Loucy (cell line): ENCODE results near the gene PDE4D.
"Not testable (repeated sequence)": the region's sequence is repeated elsewhere in the genome, so short reads cannot be mapped to it uniquely, and the experiment has no call there.

Source experiments
- H2AFZ ChIP-seq: fragments of 200-600 bp; sonication (generic); 2 replicates; pipeline ENCODE4 v1.6.0; 2016; ENCODE audit warnings: antibody characterized with exemption, mild to moderate bottlenecking, low read length, moderate library complexity
- H3F3A ChIP-seq: fragments of 200-600 bp; 2 replicates; pipeline ENCODE4 v1.6.0; 2016; ENCODE audit warnings: antibody characterized with exemption, low read depth, mild to moderate bottlenecking
- H3K27me3 ChIP-seq: fragments of 200-600 bp; sonication (generic); 2 replicates; pipeline ENCODE4 v1.6.1; 2014; ENCODE audit warnings: low read length, mild to moderate bottlenecking; ENCODE audit not compliant: insufficient read depth, poor library complexity, severe bottlenecking
- H3K36me3 ChIP-seq: fragments of 200-600 bp; sonication (generic); 2 replicates; pipeline ENCODE4 v1.6.1; 2016; ENCODE audit warnings: low read length; ENCODE audit not compliant: insufficient read depth
- H3K4me1 ChIP-seq: fragments of 200-600 bp; sonication (generic); 2 replicates; pipeline ENCODE4 v1.5.1; 2014; ENCODE audit warnings: low read length, mild to moderate bottlenecking; ENCODE audit not compliant: insufficient read depth, poor library complexity, severe bottlenecking
- H3K4me2 ChIP-seq: fragments of 200-600 bp; sonication (generic); 2 replicates; pipeline ENCODE4 v1.6.0; 2014; ENCODE audit warnings: antibody characterized with exemption, low read length, low read depth, mild to moderate bottlenecking; ENCODE audit not compliant: poor library complexity, severe bottlenecking
- H3K4me3 ChIP-seq: fragments of 200-600 bp; sonication (generic); 2 replicates; pipeline ENCODE4 v1.5.1; 2014; ENCODE audit warnings: low read length, mild to moderate bottlenecking, mixed read lengths; ENCODE audit not compliant: poor library complexity, severe bottlenecking
- H3K79me2 ChIP-seq: fragments of 200-600 bp; sonication (generic); 2 replicates; pipeline ENCODE4 v1.6.1; 2014; ENCODE audit warnings: low read length; ENCODE audit not compliant: insufficient read depth
- H3K9ac ChIP-seq: fragments of 200-600 bp; sonication (generic); 2 replicates; pipeline ENCODE4 v1.6.0; 2014; ENCODE audit warnings: mild to moderate bottlenecking, low read depth, low read length, moderate library complexity; ENCODE audit not compliant: poor library complexity, severe bottlenecking
- H3K9me2 ChIP-seq: fragments of 200-600 bp; sonication (generic); replicated peaks from 2 replicates; pipeline ENCODE4 v1.6.1; 2016; ENCODE audit warnings: low read depth, low read length, mixed read lengths
- H3K9me3 ChIP-seq: fragments of 200-600 bp; sonication (generic); 2 replicates; pipeline ENCODE4 v1.6.1; 2014; ENCODE audit warnings: mild to moderate bottlenecking, antibody characterized with exemption, low read length, low read depth; ENCODE audit not compliant: insufficient read depth
- H4K20me1 ChIP-seq: fragments of 200-600 bp; sonication (generic); 2 replicates; pipeline ENCODE4 v1.6.0; 2014; ENCODE audit warnings: antibody characterized with exemption, low read length, mild to moderate bottlenecking; ENCODE audit not compliant: insufficient read depth, poor library complexity, severe bottlenecking
- CTCF ChIP-seq: fragments of 200-600 bp; sonication (generic); conservative IDR thresholded peaks from 2 replicates; pipeline ENCODE4 v1.5.1; 2014; ENCODE audit warnings: mild to moderate bottlenecking, antibody characterized with exemption, low read length
- EZH2phosphoT487 ChIP-seq: fragments of 200-600 bp; IDR thresholded peaks from 2 replicates; pipeline ENCODE4 v1.6.1; 2018; ENCODE audit warnings: antibody characterized with exemption, mild to moderate bottlenecking, moderate library complexity, borderline replicate concordance

The PDE4D gene

GRCh38 chr5:58958701-58959100, 934.8 kb downstream of the PDE4D start:
- Histone ChIP-seq H3K9me2 (no peaks in the 10 kb centered on the region), H3K4me2 (no peak overlapping the region), H4K20me1 (no peaks in the 10 kb centered on the region), H3K9ac (no peak overlapping the region), H3K27me3 (no peaks in the 10 kb centered on the region), H3K79me2 (no peaks in the 10 kb centered on the region), H3F3A (no peaks in the 10 kb centered on the region), H3K36me3 (no peaks in the 10 kb centered on the region), H3K4me1 (no peaks in the 10 kb centered on the region), H2AFZ (no peak overlapping the region), H3K9me3 (no peaks in the 10 kb centered on the region), H3K4me3 (no peak overlapping the region)
- TF ChIP-seq EZH2phosphoT487 (no peak), CTCF (no peak)

GRCh38 chr5:58953218-58953617, 940.3 kb downstream of the PDE4D start:
- H3K27me3 ChIP-seq, H3K4me3 ChIP-seq, H3K9me2 ChIP-seq, H3K36me3 ChIP-seq, H3K79me2 ChIP-seq, H3K9ac ChIP-seq, H4K20me1 ChIP-seq, H2AFZ ChIP-seq, H3F3A ChIP-seq, H3K4me1 ChIP-seq, H3K9me3 ChIP-seq, H3K4me2 ChIP-seq: not testable (repeated sequence)

- H2AFZ ChIP-seq, result no peak overlapping the region
- no peaks in the 10 kb centered on the region for H3F3A ChIP-seq
- TF ChIP-seq CTCF (no peak), EZH2phosphoT487 (no peak)
- H3K4me1 ChIP-seq, result no peaks in the 10 kb centered on the region
- H4K20me1 ChIP-seq, result no peaks in the 10 kb centered on the region
- H3K9ac ChIP-seq, result no peak overlapping the region
- H3K4me2 ChIP-seq, result no peak overlapping the region
- H3K27me3 ChIP-seq, result no peaks in the 10 kb centered on the region
- H3K4me3 ChIP-seq, result no peak overlapping the region
- H3K79me2 ChIP-seq, result no peaks in the 10 kb centered on the region
- no peaks in the 10 kb centered on the region for H3K36me3 ChIP-seq
- H3K9me2 ChIP-seq, result no peaks in the 10 kb centered on the region
- H3K9me3 ChIP-seq, result no peaks in the 10 kb centered on the region
Measured at GRCh38 chr5:58950224-58950623, 943.3 kb downstream of the PDE4D start.

- no peaks in the 10 kb centered on the region for H3K36me3 ChIP-seq
- no peaks in the 10 kb centered on the region for H3K79me2 ChIP-seq
- no peaks in the 10 kb centered on the region for H3F3A ChIP-seq
- H4K20me1 ChIP-seq, result no peaks in the 10 kb centered on the region
- no peak overlapping the region for H2AFZ ChIP-seq
- no peaks in the 10 kb centered on the region for H3K27me3 ChIP-seq
- H3K9me2 ChIP-seq, result no peaks in the 10 kb centered on the region
- no peaks in the 10 kb centered on the region for H3K9me3 ChIP-seq
- H3K4me2 ChIP-seq, result no peak overlapping the region
- H3K4me3 ChIP-seq, result no peak overlapping the region
- no peaks in the 10 kb centered on the region for H3K4me1 ChIP-seq
- no peak for TF ChIP-seq EZH2phosphoT487
- no peak for TF ChIP-seq CTCF
- H3K9ac ChIP-seq, result no peak overlapping the region
Measured at GRCh38 chr5:58946230-58946629, 947.3 kb downstream of the PDE4D start.
